HepG2 (cell line): Measurements from ENCODE around the gene CDK3. TPM values are rescaled to one million over a fixed set of nuclear protein-coding genes. Genes with fewer than 3 reads are reported as not detected.

Source experiments
- CHD4 ChIP-seq: fragments of 200-600 bp; sonication (generic); IDR thresholded peaks from 2 replicates; pipeline ENCODE4 v1.7.0; 2017; ENCODE audit warnings: mild to moderate bottlenecking, low read length, borderline replicate concordance
- DNMT3B ChIP-seq: conservative IDR thresholded peaks from 2 replicates; pipeline ENCODE4 v1.6.1; 2016; ENCODE audit warnings: missing biosample characterization, control low read depth
- HOMEZ ChIP-seq: IDR thresholded peaks from 2 replicates; pipeline ENCODE4 v1.6.1; 2016; ENCODE audit warnings: low read depth
- HOXA9 ChIP-seq: sonication (generic); formaldehyde crosslinking; IDR thresholded peaks from 2 replicates; pipeline ENCODE4 v1.8.1; 2022; ENCODE audit warnings: missing genetic modification reagents, mild to moderate bottlenecking, moderate library complexity, borderline replicate concordance
- JDP2 ChIP-seq: sonication (generic); formaldehyde crosslinking; IDR thresholded peaks from 2 replicates; pipeline ENCODE4 v1.8.1; 2022; ENCODE audit warnings: missing genetic modification reagents, borderline replicate concordance
- JUN ChIP-seq: sonication (generic); formaldehyde crosslinking; IDR thresholded peaks from 2 replicates; pipeline ENCODE4 v1.4.0; 2020; ENCODE audit warnings: mild to moderate bottlenecking, missing genetic modification reagents
- KLF15 ChIP-seq: sonication (generic); formaldehyde crosslinking; IDR thresholded peaks from 2 replicates; pipeline ENCODE4 v1.8.1; 2023; ENCODE audit warnings: borderline replicate concordance, mild to moderate bottlenecking, inconsistent platforms, missing genetic modification reagents, mixed read lengths
- LCORL ChIP-seq, 2 experiments: fragments of 450-650 bp in 1 of 2; sonication (generic) in 1 of 2; formaldehyde crosslinking in 1 of 2; IDR thresholded peaks; 2 replicates each; pipeline versions ENCODE4 v1.5.0 to v1.6.1; 2017 to 2020; ENCODE audit warnings: antibody characterized with exemption in 1 of 2, missing genetic modification reagents in 1 of 2
- MIXL1 ChIP-seq: IDR thresholded peaks from 2 replicates; pipeline ENCODE4 v1.6.1; 2016
- ZFX ChIP-seq: sonication (generic); formaldehyde crosslinking; IDR thresholded peaks from 2 replicates; pipeline ENCODE4 v1.4.0; 2020; ENCODE audit warnings: mild to moderate bottlenecking, low read depth, missing genetic modification reagents, moderate library complexity
- ZFY ChIP-seq: sonication (generic); formaldehyde crosslinking; IDR thresholded peaks from 2 replicates; pipeline ENCODE4 v1.4.0; 2020; ENCODE audit warnings: missing genetic modification reagents
- ZNF251 ChIP-seq: sonication (generic); formaldehyde crosslinking; IDR thresholded peaks from 2 replicates; pipeline ENCODE4 v1.9.0; 2021; ENCODE audit warnings: mild to moderate bottlenecking, missing genetic modification reagents
- ZNF549 ChIP-seq: sonication (generic); formaldehyde crosslinking; IDR thresholded peaks from 2 replicates; pipeline ENCODE4 v1.5.0; 2020; ENCODE audit warnings: missing genetic modification reagents
- ZNF550 ChIP-seq: sonication (generic); formaldehyde crosslinking; IDR thresholded peaks from 2 replicates; pipeline ENCODE4 v1.4.0; 2020; ENCODE audit warnings: mild to moderate bottlenecking, missing genetic modification reagents, borderline replicate concordance
- ZNF605 ChIP-seq: sonication (generic); formaldehyde crosslinking; IDR thresholded peaks from 2 replicates; pipeline ENCODE4 v1.8.0; 2022; ENCODE audit warnings: mild to moderate bottlenecking, missing genetic modification reagents
- ZNF629 ChIP-seq: sonication (generic); formaldehyde crosslinking; conservative IDR thresholded peaks from 2 replicates; pipeline ENCODE4 v1.5.0; 2020; ENCODE audit warnings: missing genetic modification reagents
- ZNF713 ChIP-seq: sonication (generic); formaldehyde crosslinking; IDR thresholded peaks from 2 replicates; pipeline ENCODE4 v1.4.0; 2020; ENCODE audit warnings: mild to moderate bottlenecking, missing genetic modification reagents
- ZNF883 ChIP-seq: sonication (generic); formaldehyde crosslinking; IDR thresholded peaks from 2 replicates; pipeline ENCODE4 v1.5.1; 2020; ENCODE audit warnings: mild to moderate bottlenecking, missing genetic modification reagents; ENCODE audit errors: not compliant biosample characterization
- polyA plus RNA-seq, 8 experiments: library from polyadenylated mRNA; depleted of rRNA in 3 of 8; stranded (reverse) in 7 of 8; unstranded in 1 of 8; fragments of >200 nt; fragmentation: Illumina TruSeq in 4 of 8; extraction: Trizol in 4 of 8; gene quantifications; 2 replicates each; pipeline versions ENCODE4 v1.2.1 to v1.2.3, GENCODE V29; 2011 to 2016; ENCODE audit warnings: low read depth in 4 of 8, missing spikeins in 1 of 8, mixed read lengths in 1 of 8; ENCODE audit not compliant: insufficient read depth in 1 of 8
- total RNA-seq, 5 experiments: library from RNA; depleted of rRNA; stranded (reverse); fragments of >200 nt; fragmentation: Illumina TruSeq; extraction: Trizol; gene quantifications; 2 replicates each; pipeline ENCODE4 v1.2.3, GENCODE V29; 2016; ENCODE audit warnings: low read depth in 1 of 5
- TF ChIP-seq, protein P1 (sequence below): sonication (generic); formaldehyde crosslinking; IDR thresholded peaks from 2 replicates; pipeline ENCODE4 v1.8.1; 2023; ENCODE audit warnings: mild to moderate bottlenecking, moderate library complexity, missing genetic modification reagents
- TF ChIP-seq, protein P2 (sequence below): sonication (generic); formaldehyde crosslinking; IDR thresholded peaks from 2 replicates; pipeline ENCODE4 v1.4.0; 2020; ENCODE audit warnings: missing genetic modification reagents
- TF ChIP-seq, protein P3 (sequence below), 2 experiments: sonication (generic) in 1 of 2; formaldehyde crosslinking in 1 of 2; IDR thresholded peaks; 2 replicates each; pipeline versions ENCODE4 v1.4.0 to v1.6.1; 2018 to 2020; ENCODE audit warnings: missing genetic modification reagents in 2 of 2, borderline replicate concordance in 1 of 2, low read depth in 1 of 2, mild to moderate bottlenecking in 1 of 2, missing biosample characterization in 1 of 2

The CDK3 gene
- total and polyA plus RNA-seq, 2 of the 13 experiments (the other 11 are each of a cell fraction or from before 2014, with no cell fraction given) = 5.8 to 11.4 TPM

DNA sequence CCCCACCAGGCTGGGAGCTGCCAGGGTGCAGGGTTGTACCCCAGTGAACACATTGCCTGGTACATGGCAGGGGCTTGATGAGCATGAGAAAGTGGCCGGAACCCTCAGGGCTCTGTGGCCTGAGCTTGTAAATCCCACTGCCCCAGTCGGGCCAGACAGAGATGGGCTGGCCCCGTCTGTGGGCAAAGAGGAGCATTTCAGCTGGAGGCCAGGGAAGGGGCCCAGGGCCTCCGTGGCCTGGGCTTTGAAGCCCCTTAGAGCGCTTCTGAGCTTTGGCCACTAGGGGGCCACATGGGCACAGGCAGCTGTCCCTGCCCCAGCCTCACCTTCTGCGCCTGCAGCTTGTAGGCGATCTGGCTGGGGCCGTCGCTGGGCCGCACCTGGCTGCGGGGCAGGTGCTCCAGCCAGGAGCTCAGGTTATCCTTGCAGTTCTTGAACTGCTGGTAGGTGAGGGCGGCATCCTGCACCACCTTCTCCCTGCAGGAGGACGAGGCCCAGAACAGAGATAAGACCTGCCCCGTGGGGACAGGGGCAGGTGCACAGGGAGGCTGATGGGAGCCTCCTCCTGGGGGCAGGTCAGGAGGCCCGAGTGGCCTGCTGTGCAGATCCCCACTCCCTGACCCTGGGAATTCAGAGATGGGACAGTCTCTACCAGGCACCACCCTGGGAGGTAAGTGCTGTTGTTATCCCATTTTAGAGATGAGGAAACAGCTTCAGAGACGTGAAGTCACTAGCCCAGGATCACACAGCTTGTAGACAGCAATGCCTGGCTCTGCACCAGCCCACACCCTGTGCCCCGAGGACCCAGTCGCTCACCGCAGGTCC is 13.7 kb downstream of the CDK3 start (continued):
- no peak for TF ChIP-seq HOMEZ (CRISPR knock-in tag)
- no peak for TF ChIP-seq JDP2 (CRISPR knock-in tag)
- TF ChIP-seq ZNF550 (CRISPR knock-in tag) = no peak
- no peak for TF ChIP-seq CHD4
- TF ChIP-seq LCORL (IDR thresholded peaks at IDR 0.05) = no peak
- peak; percentile 71 for TF ChIP-seq LCORL (CRISPR knock-in tag; IDR thresholded peaks at IDR 0.05)
- TF ChIP-seq ZNF549 (CRISPR knock-in tag) = no peak
- 0 out of 2 replicates have a peak, but pooled peaks have one; percentile 24 for TF ChIP-seq ZFY (CRISPR knock-in tag)
- no peak for TF ChIP-seq MIXL1 (CRISPR knock-in tag)
- TF ChIP-seq, protein P1, sequence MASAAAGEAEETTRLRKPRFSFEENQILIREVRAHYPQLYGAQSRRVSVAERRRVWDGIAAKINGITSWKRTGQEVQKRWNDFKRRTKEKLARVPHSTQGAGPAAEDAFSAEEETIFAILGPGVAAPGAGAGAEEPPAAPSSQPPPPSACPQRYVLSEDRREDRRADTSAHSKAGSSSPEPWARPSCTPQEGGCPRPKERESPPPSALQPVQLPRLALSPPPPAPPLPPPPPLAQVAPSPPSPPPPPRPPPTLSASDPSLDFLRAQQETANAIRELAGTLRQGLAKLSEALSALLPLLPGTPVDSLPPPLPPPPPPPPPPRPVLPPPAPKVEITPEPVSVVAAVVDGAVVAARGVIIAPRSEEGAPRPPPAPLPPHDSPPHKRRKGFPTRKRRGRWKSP (CRISPR knock-in tag) = no peak
- TF ChIP-seq, protein P2, sequence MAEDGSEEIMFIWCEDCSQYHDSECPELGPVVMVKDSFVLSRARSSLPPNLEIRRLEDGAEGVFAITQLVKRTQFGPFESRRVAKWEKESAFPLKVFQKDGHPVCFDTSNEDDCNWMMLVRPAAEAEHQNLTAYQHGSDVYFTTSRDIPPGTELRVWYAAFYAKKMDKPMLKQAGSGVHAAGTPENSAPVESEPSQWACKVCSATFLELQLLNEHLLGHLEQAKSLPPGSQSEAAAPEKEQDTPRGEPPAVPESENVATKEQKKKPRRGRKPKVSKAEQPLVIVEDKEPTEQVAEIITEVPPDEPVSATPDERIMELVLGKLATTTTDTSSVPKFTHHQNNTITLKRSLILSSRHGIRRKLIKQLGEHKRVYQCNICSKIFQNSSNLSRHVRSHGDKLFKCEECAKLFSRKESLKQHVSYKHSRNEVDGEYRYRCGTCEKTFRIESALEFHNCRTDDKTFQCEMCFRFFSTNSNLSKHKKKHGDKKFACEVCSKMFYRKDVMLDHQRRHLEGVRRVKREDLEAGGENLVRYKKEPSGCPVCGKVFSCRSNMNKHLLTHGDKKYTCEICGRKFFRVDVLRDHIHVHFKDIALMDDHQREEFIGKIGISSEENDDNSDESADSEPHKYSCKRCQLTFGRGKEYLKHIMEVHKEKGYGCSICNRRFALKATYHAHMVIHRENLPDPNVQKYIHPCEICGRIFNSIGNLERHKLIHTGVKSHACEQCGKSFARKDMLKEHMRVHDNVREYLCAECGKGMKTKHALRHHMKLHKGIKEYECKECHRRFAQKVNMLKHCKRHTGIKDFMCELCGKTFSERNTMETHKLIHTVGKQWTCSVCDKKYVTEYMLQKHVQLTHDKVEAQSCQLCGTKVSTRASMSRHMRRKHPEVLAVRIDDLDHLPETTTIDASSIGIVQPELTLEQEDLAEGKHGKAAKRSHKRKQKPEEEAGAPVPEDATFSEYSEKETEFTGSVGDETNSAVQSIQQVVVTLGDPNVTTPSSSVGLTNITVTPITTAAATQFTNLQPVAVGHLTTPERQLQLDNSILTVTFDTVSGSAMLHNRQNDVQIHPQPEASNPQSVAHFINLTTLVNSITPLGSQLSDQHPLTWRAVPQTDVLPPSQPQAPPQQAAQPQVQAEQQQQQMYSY = no peak
- TF ChIP-seq ZNF629 = peak; percentile 59
- no peak for TF ChIP-seq JUN
- TF ChIP-seq ZNF605 (CRISPR knock-in tag) = no peak
- no peak for TF ChIP-seq HOXA9 (CRISPR knock-in tag)
- peak; percentile 66 for TF ChIP-seq ZNF883 (CRISPR knock-in tag)
- TF ChIP-seq DNMT3B = no peak
- TF ChIP-seq ZNF251 (CRISPR knock-in tag) = no peak
- TF ChIP-seq, protein P3, sequence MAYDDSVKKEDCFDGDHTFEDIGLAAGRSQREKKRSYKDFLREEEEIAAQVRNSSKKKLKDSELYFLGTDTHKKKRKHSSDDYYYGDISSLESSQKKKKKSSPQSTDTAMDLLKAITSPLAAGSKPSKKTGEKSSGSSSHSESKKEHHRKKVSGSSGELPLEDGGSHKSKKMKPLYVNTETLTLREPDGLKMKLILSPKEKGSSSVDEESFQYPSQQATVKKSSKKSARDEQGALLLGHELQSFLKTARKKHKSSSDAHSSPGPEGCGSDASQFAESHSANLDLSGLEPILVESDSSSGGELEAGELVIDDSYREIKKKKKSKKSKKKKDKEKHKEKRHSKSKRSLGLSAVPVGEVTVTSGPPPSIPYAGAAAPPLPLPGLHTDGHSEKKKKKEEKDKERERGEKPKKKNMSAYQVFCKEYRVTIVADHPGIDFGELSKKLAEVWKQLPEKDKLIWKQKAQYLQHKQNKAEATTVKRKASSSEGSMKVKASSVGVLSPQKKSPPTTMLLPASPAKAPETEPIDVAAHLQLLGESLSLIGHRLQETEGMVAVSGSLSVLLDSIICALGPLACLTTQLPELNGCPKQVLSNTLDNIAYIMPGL (CRISPR knock-in tag; IDR thresholded peaks at IDR 0.05; ENCODE audit: borderline replicate concordance in 1 of 2, low read depth in 1 of 2) = peak; percentile 42 to 47; a peak in 2 of 4 replicates
- no peak for TF ChIP-seq KLF15
- TF ChIP-seq ZNF713 (CRISPR knock-in tag) = peak; percentile 74; the same call in 1 of the 2 replicates
- TF ChIP-seq ZFX (CRISPR knock-in tag) = peak; percentile 55
